ENCODE results near the gene DEPDC7. TPM values are rescaled to one million over a fixed set of nuclear protein-coding genes. Genes with fewer than 3 reads are reported as not detected.

Gene DEPDC7
- total and polyA plus RNA-seq, 4 donors: 7.1 to 64.8 (median 41.5) TPM

DNA sequence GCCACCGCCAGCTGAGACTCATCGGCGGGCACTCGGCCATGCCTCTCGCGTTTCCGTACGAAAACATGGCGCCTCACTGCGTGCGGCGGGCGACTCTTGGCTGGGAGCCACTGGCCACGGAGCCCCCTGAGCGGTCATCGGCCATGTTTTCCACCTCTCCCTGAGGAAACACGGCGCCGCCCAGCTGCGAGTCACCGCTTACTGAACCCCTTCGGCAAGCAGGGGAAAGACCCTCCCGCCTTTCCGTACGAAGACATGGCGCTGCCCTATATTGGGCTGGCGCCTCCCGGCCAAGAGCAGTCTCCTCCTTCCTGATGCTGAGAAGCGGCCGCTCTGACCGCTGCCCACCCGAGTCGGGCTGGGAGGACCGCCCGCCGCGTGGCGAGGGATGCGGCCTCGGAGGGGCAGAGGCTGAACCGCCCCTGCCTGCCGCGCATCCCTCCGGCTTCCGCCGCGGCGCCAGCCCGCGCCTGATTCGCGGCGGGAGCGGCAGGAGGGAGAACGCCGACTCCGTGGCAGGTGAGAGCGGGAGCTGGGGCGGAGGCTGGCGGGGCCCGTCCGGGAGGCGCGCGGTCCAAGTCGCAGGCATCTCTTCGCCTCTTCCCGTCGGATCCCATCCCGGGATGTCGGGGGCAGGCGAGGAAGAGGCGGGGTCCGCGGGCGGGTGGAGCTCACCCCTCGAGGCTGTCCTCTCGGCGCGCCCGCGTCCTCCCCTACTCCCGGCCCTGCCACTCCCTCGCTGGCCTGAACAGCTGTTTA, 23.8 kb downstream of the DEPDC7 start, which contains the start of gene TCP11L1:
Gene TCP11L1, plus strand, starts transcription at position 299 of the 759 bp plus-strand sequence. CDS start 4,202 bp downstream, outside the sequence.
- Histone ChIP-seq H3K4me1 (ENCODE audit: control insufficient read depth in 4 of 4, insufficient read depth in 4 of 4, low read length in 3 of 4) (peaks cover 3 to 23% (median 17%) of the 10 kb centered on the region in 4 donors), H3K4me3 (ENCODE audit: low read depth in 1 of 3, low read length in 3 of 3) (peak within 1 kb of the TSS; percentile 83 to 95 (median 87)), H3K9me3 (ENCODE audit: control insufficient read depth in 4 of 4, low read length in 3 of 4) (no peaks in the 10 kb centered on the region), H3K36me3 (ENCODE audit: control insufficient read depth in 4 of 4, insufficient read depth in 3 of 4, low read depth in 1 of 4, low read length in 3 of 4) (peaks cover 0 to 3% (median 0%) of the 10 kb centered on the region in 4 donors), H3K9ac (ENCODE audit: low read depth in 1 of 2, low read length in 2 of 2) (peak within 1 kb of the TSS; percentile 78 to 83), H3K27ac (ENCODE audit: low read depth in 1 of 2, low read length in 2 of 2) (peak within 1 kb of the TSS; percentile 93 to 99), H3K27me3 (ENCODE audit: control insufficient read depth in 4 of 4, insufficient read depth in 4 of 4, low read length in 3 of 4) (no peaks in the 10 kb centered on the region)
- TF ChIP-seq YY1 (IDR thresholded peaks at IDR 0.05) (peak; percentile 100), HNF4A (conservative IDR thresholded peaks at IDR 0.05) (peak in 1 of 2 donors; percentile 6), FOXA2 (IDR thresholded peaks at IDR 0.05) (no peak), SP1 (IDR thresholded peaks at IDR 0.05) (peak; percentile 38), EGR1 (IDR thresholded peaks at IDR 0.05; ENCODE audit: low read depth in 2 of 2) (no peak), RXRA (IDR thresholded peaks at IDR 0.05) (peak in 1 of 2 donors; percentile 22)
- TF ChIP-seq, protein P1, sequence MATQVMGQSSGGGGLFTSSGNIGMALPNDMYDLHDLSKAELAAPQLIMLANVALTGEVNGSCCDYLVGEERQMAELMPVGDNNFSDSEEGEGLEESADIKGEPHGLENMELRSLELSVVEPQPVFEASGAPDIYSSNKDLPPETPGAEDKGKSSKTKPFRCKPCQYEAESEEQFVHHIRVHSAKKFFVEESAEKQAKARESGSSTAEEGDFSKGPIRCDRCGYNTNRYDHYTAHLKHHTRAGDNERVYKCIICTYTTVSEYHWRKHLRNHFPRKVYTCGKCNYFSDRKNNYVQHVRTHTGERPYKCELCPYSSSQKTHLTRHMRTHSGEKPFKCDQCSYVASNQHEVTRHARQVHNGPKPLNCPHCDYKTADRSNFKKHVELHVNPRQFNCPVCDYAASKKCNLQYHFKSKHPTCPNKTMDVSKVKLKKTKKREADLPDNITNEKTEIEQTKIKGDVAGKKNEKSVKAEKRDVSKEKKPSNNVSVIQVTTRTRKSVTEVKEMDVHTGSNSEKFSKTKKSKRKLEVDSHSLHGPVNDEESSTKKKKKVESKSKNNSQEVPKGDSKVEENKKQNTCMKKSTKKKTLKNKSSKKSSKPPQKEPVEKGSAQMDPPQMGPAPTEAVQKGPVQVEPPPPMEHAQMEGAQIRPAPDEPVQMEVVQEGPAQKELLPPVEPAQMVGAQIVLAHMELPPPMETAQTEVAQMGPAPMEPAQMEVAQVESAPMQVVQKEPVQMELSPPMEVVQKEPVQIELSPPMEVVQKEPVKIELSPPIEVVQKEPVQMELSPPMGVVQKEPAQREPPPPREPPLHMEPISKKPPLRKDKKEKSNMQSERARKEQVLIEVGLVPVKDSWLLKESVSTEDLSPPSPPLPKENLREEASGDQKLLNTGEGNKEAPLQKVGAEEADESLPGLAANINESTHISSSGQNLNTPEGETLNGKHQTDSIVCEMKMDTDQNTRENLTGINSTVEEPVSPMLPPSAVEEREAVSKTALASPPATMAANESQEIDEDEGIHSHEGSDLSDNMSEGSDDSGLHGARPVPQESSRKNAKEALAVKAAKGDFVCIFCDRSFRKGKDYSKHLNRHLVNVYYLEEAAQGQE (IDR thresholded peaks at IDR 0.05): peak; percentile 59
- TF ChIP-seq, protein P2, sequence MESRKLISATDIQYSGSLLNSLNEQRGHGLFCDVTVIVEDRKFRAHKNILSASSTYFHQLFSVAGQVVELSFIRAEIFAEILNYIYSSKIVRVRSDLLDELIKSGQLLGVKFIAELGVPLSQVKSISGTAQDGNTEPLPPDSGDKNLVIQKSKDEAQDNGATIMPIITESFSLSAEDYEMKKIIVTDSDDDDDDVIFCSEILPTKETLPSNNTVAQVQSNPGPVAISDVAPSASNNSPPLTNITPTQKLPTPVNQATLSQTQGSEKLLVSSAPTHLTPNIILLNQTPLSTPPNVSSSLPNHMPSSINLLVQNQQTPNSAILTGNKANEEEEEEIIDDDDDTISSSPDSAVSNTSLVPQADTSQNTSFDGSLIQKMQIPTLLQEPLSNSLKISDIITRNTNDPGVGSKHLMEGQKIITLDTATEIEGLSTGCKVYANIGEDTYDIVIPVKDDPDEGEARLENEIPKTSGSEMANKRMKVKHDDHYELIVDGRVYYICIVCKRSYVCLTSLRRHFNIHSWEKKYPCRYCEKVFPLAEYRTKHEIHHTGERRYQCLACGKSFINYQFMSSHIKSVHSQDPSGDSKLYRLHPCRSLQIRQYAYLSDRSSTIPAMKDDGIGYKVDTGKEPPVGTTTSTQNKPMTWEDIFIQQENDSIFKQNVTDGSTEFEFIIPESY (IDR thresholded peaks at IDR 0.05): no peak
- TF ChIP-seq, protein P3, sequence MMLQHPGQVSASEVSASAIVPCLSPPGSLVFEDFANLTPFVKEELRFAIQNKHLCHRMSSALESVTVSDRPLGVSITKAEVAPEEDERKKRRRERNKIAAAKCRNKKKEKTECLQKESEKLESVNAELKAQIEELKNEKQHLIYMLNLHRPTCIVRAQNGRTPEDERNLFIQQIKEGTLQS (IDR thresholded peaks at IDR 0.05): no peak
- WGBS: under 1% methylated on average over 84 of the region's 84 CpGs
- peak; percentile 90 for DNase-seq (ENCODE audit: low spot score)

DNA sequence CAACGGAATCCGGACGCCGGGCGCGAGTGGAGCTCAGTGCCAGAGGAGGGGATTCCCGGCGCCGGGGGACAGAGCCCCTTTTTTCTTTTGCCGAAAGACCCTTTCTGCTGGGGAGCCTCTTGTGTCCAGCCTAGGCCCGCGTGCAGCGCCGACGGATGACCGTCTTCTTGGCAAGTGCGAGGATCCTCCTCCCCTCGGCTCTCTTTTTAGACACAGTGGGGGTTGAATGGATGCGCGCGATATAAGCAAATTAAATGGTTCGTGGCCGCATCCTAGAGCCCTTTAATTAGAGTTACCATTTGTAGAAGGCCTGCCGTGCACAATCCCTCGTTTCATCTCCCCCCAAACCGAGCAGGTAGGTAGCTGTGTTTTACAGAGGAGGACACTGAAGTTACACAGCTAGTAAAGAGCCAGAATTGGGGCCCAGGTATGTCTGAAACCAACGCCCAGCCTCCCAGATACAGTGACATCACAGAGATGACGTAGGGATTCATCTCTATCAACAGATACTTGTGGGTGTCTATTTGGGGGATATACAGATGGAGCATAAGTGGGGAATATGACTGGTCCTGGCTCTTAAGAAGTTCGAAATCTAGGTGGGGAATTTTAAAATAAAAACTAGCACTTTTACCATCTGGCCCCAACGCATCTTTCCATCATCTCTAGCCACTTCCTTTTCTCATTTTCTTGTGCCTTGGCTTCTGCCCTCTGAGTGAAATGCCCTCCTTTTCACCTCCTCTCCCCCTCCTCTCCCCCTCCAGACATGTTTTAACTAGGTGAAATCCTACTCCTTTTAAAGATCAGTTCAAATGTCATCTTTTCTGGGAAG, 24.6 kb downstream of the DEPDC7 start:
- H3K27ac ChIP-seq (ENCODE audit: low read depth in 1 of 2, low read length in 2 of 2): peak overlapping the region; percentile 93 to 99
- no peaks in the 10 kb centered on the region for H3K27me3 ChIP-seq (ENCODE audit: control insufficient read depth in 4 of 4, insufficient read depth in 4 of 4, low read length in 3 of 4)
- H3K9me3 ChIP-seq (ENCODE audit: control insufficient read depth in 4 of 4, low read length in 3 of 4): no peaks in the 10 kb centered on the region
- TF ChIP-seq, protein P1 (IDR thresholded peaks at IDR 0.05): no peak
- TF ChIP-seq HNF4A (conservative IDR thresholded peaks at IDR 0.05) (no peak), RXRA (IDR thresholded peaks at IDR 0.05) (peak in 1 of 2 donors; percentile 19)
- H3K4me3 ChIP-seq (ENCODE audit: low read depth in 1 of 3, low read length in 3 of 3): peak overlapping the region; percentile 83 to 95 (median 87)
- 8% methylated on average over 30 of the region's 30 CpGs for WGBS
- H3K36me3 ChIP-seq (ENCODE audit: control insufficient read depth in 4 of 4, insufficient read depth in 3 of 4, low read depth in 1 of 4, low read length in 3 of 4): peaks cover 0 to 3% (median 0%) of the 10 kb centered on the region in 4 donors
- peak overlapping the region; percentile 78 to 83 for H3K9ac ChIP-seq (ENCODE audit: low read depth in 1 of 2, low read length in 2 of 2)
- DNase-seq (ENCODE audit: low spot score): no peak
- peaks cover 3 to 20% (median 14%) of the 10 kb centered on the region in 4 donors for H3K4me1 ChIP-seq (ENCODE audit: control insufficient read depth in 4 of 4, insufficient read depth in 4 of 4, low read length in 3 of 4)

All from liver (tissue), 9 donors.